ENCODE results near the gene TMEM176B. TPM values are rescaled to one million over a fixed set of nuclear protein-coding genes. Genes with fewer than 3 reads are reported as not detected.

Gene TMEM176B
- total RNA-seq, 2 experiments from 2014 or later, result 0.09 TPM; not detected in 1

DNA sequence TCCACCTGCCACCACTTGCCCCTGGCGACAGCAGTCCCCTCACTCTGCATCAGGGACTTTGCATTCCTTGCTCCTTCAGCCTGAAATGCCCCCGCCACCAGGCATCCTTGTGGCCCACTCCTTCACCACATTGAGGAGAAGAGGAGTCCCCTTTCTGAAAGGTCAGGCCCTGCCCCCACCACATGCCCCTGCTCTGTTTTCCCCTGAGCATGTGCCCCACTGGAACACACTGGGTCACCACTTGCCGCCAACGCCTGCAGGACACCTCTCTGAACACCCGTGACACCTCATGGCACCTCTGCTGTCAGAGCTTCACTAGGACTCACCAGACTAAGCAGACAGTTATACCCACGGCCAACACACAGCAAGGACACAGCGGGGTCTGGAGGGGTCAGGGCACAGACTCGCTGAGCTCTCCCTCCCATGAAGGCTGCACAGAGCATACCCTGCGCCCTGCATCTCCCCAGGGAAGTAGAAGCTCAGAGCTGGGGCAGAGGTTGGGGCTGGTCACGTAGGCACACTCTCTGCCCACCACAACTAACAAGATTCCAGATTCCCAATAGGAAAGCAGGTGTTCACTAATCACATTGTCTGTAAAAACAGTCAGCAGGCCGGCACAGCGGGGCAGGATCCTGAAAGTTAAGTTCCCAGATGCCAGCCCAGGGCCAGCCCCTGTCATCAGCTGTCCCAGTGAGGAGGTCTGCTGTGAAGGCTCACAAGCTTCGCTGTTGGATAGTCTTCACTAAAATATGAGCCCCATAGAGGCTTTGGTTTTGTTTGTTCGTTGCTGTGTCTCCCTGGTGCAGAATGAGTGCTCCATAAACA is 46.3 kb upstream of the TMEM176B start:
- H2AFZ ChIP-seq (ENCODE audit: low read length), result no peak overlapping the region
- H3K4me1 ChIP-seq (ENCODE audit: insufficient read depth, low read length, poor library complexity, severe bottlenecking), result no peaks in the 10 kb centered on the region
- TF ChIP-seq CTCF (conservative IDR thresholded peaks at IDR 0.05; ENCODE audit: low read length) (no peak), EZH2phosphoT487 (IDR thresholded peaks at IDR 0.05; ENCODE audit: borderline replicate concordance, low read depth, low read length) (no peak)
- CTCF ChIA-PET (ENCODE audit: unreplicated experiment), result no interaction called here
- H3K9me2 ChIP-seq (ENCODE audit: insufficient read depth, low read length), result no peaks in the 10 kb centered on the region
- H3K9me3 ChIP-seq (ENCODE audit: low read length), result no peaks in the 10 kb centered on the region
- H3K4me2 ChIP-seq (ENCODE audit: low read length), result no peak overlapping the region
- H3K4me3 ChIP-seq (ENCODE audit: low read depth, low read length, poor library complexity, severe bottlenecking), result no peak overlapping the region
- intact Hi-C loops (cut with micrococcal nuclease; ENCODE audit: unreplicated experiment), result no loop called here
- DNase-seq (ENCODE audit: low spot score), result no peak
- no TSS peak for BruUV-seq (replicated peaks)
- no peak overlapping the region for H3K27ac ChIP-seq (ENCODE audit: low read depth, low read length, poor library complexity, severe bottlenecking)
- H3K79me2 ChIP-seq (ENCODE audit: insufficient read depth, low read depth, low read length), result no peaks in the 10 kb centered on the region
- H4K20me1 ChIP-seq (ENCODE audit: insufficient read depth, low read length), result no peaks in the 10 kb centered on the region
- POLR2A ChIA-PET, result no interaction called here
- H3K36me3 ChIP-seq (ENCODE audit: insufficient read depth, low read length), result no peaks in the 10 kb centered on the region

- no TSS peak for BruUV-seq (replicated peaks)
- POLR2A ChIA-PET, result no interaction called here
Observed at GRCh38 chr7:150845421-150845861, 45.3 kb upstream of the TMEM176B start.

More at GRCh38 chr7:150845421-150845861, 45.3 kb upstream of the TMEM176B start:
- no peak overlapping the region for H3K4me2 ChIP-seq (ENCODE audit: low read length)
- H3K4me3 ChIP-seq (ENCODE audit: low read depth, low read length, poor library complexity, severe bottlenecking), result no peak overlapping the region
- intact Hi-C loops (cut with micrococcal nuclease; ENCODE audit: unreplicated experiment), result no loop called here
- no peaks in the 10 kb centered on the region for H3K9me2 ChIP-seq (ENCODE audit: insufficient read depth, low read length)
- H3K9me3 ChIP-seq (ENCODE audit: low read length), result no peaks in the 10 kb centered on the region
- CTCF ChIA-PET (ENCODE audit: unreplicated experiment), result no interaction called here
- H3K79me2 ChIP-seq (ENCODE audit: insufficient read depth, low read depth, low read length), result no peaks in the 10 kb centered on the region
- no peak for TF ChIP-seq CTCF (conservative IDR thresholded peaks at IDR 0.05; ENCODE audit: low read length)
- no peak for TF ChIP-seq EZH2phosphoT487 (IDR thresholded peaks at IDR 0.05; ENCODE audit: borderline replicate concordance, low read depth, low read length)
- DNase-seq (ENCODE audit: low spot score), result no peak
- H3K27ac ChIP-seq (ENCODE audit: low read depth, low read length, poor library complexity, severe bottlenecking), result no peak overlapping the region
- no peak overlapping the region for H2AFZ ChIP-seq (ENCODE audit: low read length)
- no peaks in the 10 kb centered on the region for H3K4me1 ChIP-seq (ENCODE audit: insufficient read depth, low read length, poor library complexity, severe bottlenecking)
- H3K36me3 ChIP-seq (ENCODE audit: insufficient read depth, low read length), result no peaks in the 10 kb centered on the region
- no peaks in the 10 kb centered on the region for H4K20me1 ChIP-seq (ENCODE audit: insufficient read depth, low read length)

Data from OCI-LY7 (cell line).